Fibroblast of peridontal ligament (primary cell): Measurements from ENCODE around the gene CCDC188.
A peak's percentile ranks its signal among the peaks of the same experiment; 100 is the strongest.

Experiments used
- DNase-seq: peaks from one replicate; pipeline ENCODE4 v3.0.0-alpha.2; 2010; ENCODE audit errors: extremely low read depth

The CCDC188 gene

GRCh38 chr22:20185750-20186149 lies 34.9 kb upstream of the CCDC188 start:
- no peak for DNase-seq

GRCh38 chr22:20184501-20185165 lies 33.8 kb upstream of the CCDC188 start:
- no peak for DNase-seq

- DNase-seq = no peak
These were observed 33.0 kb upstream of the CCDC188 start for GRCh38 chr22:20183823-20184222.

- no peak for DNase-seq
These were observed 32.2 kb upstream of the CCDC188 start for GRCh38 chr22:20183101-20183500.

- no peak for DNase-seq
These were observed 31.5 kb upstream of the CCDC188 start for GRCh38 chr22:20182365-20182764.

- DNase-seq = no peak
These were observed 31.0 kb upstream of the CCDC188 start for GRCh38 chr22:20181884-20182236.

- no peak for DNase-seq
These were observed 30.5 kb upstream of the CCDC188 start for GRCh38 chr22:20181194-20181883.

- no peak for DNase-seq
These were observed 29.8 kb upstream of the CCDC188 start for GRCh38 chr22:20180640-20181039.

GRCh38 chr22:20180245-20180630 lies 29.4 kb upstream of the CCDC188 start:
- DNase-seq = no peak

GRCh38 chr22:20179455-20180244 lies 28.8 kb upstream of the CCDC188 start:
- no peak for DNase-seq

- no peak for DNase-seq
These were observed 28.0 kb upstream of the CCDC188 start for GRCh38 chr22:20178915-20179227.

- no peak for DNase-seq
These were observed 27.4 kb upstream of the CCDC188 start for GRCh38 chr22:20178075-20178914.

- no peak for DNase-seq
These were observed 26.5 kb upstream of the CCDC188 start for GRCh38 chr22:20177217-20177911.

- no peak for DNase-seq
These were observed 25.7 kb upstream of the CCDC188 start for GRCh38 chr22:20176421-20177085.

- DNase-seq = peak; percentile 62
These were observed 24.7 kb upstream of the CCDC188 start for GRCh38 chr22:20175597-20175900.

GRCh38 chr22:20174785-20175596 lies 24.1 kb upstream of the CCDC188 start:
- peak; percentile 2 for DNase-seq

- no peak for DNase-seq
These were observed 22.9 kb upstream of the CCDC188 start for GRCh38 chr22:20173772-20174171.

- no peak for DNase-seq
These were observed 22.4 kb upstream of the CCDC188 start for GRCh38 chr22:20173246-20173645.

GRCh38 chr22:20172141-20172613 lies 21.3 kb upstream of the CCDC188 start:
- DNase-seq = no peak
